Measurements from ENCODE around the gene CCDC88B.
A peak's percentile ranks its signal among the peaks of the same experiment; 100 is the strongest.

CCDC88B gene

GRCh38 chr11:64384981-64385944 lies 45.3 kb downstream of the CCDC88B start:
- DNase-seq (ENCODE audit: low spot score): no peak

- DNase-seq (ENCODE audit: low spot score): peak; percentile 14
Observed at GRCh38 chr11:64385945-64386704, 46.1 kb downstream of the CCDC88B start.

- no peak for DNase-seq (ENCODE audit: low spot score)
Observed at GRCh38 chr11:64387916-64388315, 47.9 kb downstream of the CCDC88B start.

GRCh38 chr11:64388894-64389293 lies 48.9 kb downstream of the CCDC88B start:
- DNase-seq (ENCODE audit: low spot score): no peak

GRCh38 chr11:64389851-64390250 lies 49.8 kb downstream of the CCDC88B start:
- no peak for DNase-seq (ENCODE audit: low spot score)

- no peak for DNase-seq (ENCODE audit: low spot score)
Observed at GRCh38 chr11:64390558-64390957, 50.6 kb downstream of the CCDC88B start.

GRCh38 chr11:64391839-64392238 lies 51.8 kb downstream of the CCDC88B start:
- no peak for DNase-seq (ENCODE audit: low spot score)

GRCh38 chr11:64395545-64396078 lies 55.6 kb downstream of the CCDC88B start:
- no peak for DNase-seq (ENCODE audit: low spot score)

GRCh38 chr11:64396079-64396591 lies 56.1 kb downstream of the CCDC88B start:
- no peak for DNase-seq (ENCODE audit: low spot score)

- peak; percentile 14 for DNase-seq (ENCODE audit: low spot score)
Observed at GRCh38 chr11:64400102-64400501, 60.1 kb downstream of the CCDC88B start.

- DNase-seq (ENCODE audit: low spot score): no peak
Observed at GRCh38 chr11:64400667-64401066, 60.7 kb downstream of the CCDC88B start.

- no peak for DNase-seq (ENCODE audit: low spot score)
Observed at GRCh38 chr11:64401775-64402174, 61.8 kb downstream of the CCDC88B start.

- no peak for DNase-seq (ENCODE audit: low spot score)
Observed at GRCh38 chr11:64403106-64403505, 63.1 kb downstream of the CCDC88B start.

- no peak for DNase-seq (ENCODE audit: low spot score)
Observed at GRCh38 chr11:64406221-64406946, 66.4 kb downstream of the CCDC88B start.
